GM18505 (cell line): ENCODE measurements around the gene CST8.

Source experiments
- ATAC-seq: cut with Tn5 transposase; IDR thresholded peaks from one replicate; pipeline ENCODE4 v1.9.1; 2021; ENCODE audit not compliant: unreplicated experiment
- POLR2A ChIP-seq: IDR thresholded peaks from 4 replicates; pipeline ENCODE4 v1.6.1; 2011; ENCODE audit warnings: borderline replicate concordance; ENCODE audit not compliant: insufficient read depth, insufficient read length; ENCODE audit errors: extremely low read depth

CST8 gene

GRCh38 chr20:23526850-23527249 lies 35.9 kb downstream of the CST8 start:
- no peak for ATAC-seq
- TF ChIP-seq POLR2A = no peak

GRCh38 chr20:23528867-23529431 lies 38.0 kb downstream of the CST8 start:
- TF ChIP-seq POLR2A = no peak
- ATAC-seq = no peak

DNA sequence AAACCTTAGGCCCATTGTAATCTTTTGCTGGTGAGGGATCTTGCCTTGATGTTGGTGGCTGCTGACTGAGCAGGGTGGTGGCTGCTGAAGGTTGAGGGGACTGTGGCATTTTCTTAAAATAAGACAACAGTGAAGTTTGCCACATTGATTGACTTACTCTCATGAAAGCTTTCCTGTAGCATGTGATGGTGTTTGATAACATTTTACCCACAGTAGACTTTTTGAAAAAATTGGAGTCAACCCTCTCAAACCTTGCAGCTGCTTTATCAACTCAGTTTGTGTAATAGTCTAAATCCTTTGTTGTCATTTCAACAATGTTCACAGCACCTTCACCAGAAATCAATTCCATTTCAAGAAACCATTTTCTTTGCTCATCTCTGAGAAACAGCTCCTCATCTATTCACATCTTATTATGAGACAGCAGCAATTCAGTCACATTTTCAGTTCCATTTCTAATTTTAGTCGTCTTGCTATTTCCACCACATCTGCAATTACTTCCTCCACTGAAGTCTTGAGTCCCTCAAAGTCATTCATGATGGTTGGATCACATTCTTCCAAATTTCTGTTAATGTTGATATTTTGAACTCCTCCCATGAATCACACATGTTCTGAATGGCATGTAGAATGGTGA lies 40.1 kb downstream of the CST8 start:
- TF ChIP-seq POLR2A = no peak
- no peak for ATAC-seq

- no peak for TF ChIP-seq POLR2A
- ATAC-seq = no peak
Observed at GRCh38 chr20:23532533-23532932, 41.6 kb downstream of the CST8 start.

- ATAC-seq = no peak
- no peak for TF ChIP-seq POLR2A
Observed at GRCh38 chr20:23533161-23533560, 42.2 kb downstream of the CST8 start.

DNA sequence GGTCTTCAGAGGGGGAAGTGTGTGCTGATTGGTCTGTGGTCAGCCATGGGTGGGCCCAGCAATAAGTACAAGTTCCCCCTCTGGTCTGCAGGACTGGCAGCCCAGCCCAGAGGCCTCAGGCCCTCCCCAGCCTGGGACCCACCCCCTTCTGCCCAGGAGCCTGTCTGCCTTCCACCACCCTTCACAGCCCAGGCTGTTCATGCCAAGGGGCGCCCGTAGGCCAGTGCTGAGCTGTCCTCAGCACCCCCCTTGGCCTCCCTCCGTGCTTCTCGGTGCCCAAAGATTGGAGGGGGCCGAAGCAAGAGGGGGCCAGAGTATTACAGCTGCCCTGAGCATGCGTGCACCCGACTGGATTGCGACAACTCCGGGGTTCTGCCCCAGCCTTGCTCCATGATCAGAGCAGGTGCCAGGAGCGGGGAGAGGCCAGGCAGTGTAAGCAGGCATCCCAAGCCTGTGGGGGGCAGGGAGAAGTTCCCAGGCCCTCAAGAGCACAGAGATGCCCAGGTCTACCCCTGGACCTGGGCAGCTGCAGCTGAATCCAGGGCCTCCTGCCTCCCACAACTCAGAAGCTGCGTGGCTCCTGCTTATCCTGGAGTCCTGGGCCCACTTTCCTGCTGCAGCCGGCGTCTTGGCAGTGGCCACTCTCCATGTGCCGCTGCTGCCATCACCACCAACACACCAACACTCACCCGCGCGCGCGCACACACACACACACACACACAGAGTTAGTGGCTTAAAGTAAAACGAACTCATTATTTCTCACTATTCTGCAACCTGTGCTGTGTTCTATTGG lies 44.1 kb downstream of the CST8 start:
- no peak for TF ChIP-seq POLR2A
- no peak for ATAC-seq

- TF ChIP-seq POLR2A = no peak
- ATAC-seq = no peak
Observed at GRCh38 chr20:23536328-23536974, 45.5 kb downstream of the CST8 start.

DNA sequence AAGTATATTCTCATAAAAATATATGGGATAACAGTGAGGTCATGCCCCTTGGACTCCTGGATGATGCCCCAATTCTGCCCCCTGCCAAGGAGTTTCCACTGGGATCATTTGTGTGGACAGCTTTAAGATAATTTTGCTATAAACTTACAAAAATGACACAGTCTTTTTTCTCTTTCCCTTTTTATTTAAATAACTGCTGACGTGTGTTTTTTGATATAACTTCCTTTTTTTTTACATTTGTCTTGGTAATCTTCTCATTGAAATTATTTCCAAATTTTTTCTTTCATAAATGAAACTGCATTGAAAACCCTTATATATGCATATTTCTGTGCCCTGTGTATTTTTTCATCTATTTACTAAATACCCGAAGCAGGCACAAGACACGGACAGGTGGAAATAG lies 46.1 kb downstream of the CST8 start:
- no peak for ATAC-seq
- TF ChIP-seq POLR2A = no peak

DNA sequence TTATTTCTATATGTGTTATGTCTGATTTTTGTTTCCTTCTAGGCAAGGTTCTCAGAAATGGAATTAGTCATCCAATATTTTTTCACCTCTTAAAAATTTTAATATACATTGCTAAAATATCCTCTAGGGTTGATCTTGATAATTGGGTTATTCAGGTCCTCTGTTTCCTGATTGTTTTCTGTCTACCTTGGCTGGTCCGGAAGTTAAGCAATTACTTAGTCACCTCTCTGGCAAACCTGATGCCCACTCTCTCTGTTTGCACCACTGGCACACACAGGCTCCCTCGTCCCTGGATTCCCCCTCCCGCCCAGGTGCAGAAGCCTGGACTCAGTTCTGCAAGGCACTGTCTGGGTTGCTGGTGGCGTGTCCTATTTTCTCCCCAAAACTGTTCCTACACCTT lies 49.7 kb downstream of the CST8 start:
- ATAC-seq = no peak
- no peak for TF ChIP-seq POLR2A

GRCh38 chr20:23541330-23541729 lies 50.4 kb downstream of the CST8 start:
- no peak for TF ChIP-seq POLR2A
- ATAC-seq = no peak

- no peak for ATAC-seq
Observed at GRCh38 chr20:23541776-23542175, 50.9 kb downstream of the CST8 start.

DNA sequence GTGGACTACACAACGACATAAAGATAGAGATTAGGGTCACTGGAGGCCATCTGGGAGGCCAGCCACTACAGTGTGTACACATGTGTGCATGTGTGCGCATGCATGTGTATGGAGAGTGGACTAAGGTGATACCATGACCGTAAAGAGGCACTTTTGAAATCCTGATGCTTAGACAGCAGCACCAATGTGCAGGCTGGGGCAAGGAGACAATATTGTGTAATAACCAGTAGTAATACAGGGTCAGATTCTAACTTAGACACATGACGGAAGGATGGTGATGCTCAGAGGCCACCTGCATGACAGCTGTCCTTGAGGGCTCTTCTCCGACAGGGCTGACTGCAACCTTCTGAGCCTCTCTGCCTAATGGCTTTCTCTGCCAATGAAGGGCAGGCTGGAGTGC lies 51.9 kb downstream of the CST8 start:
- no peak for TF ChIP-seq POLR2A
- no peak for ATAC-seq

More at GRCh38 chr20:23541776-23542175, 50.9 kb downstream of the CST8 start:
- no peak for TF ChIP-seq POLR2A

DNA sequence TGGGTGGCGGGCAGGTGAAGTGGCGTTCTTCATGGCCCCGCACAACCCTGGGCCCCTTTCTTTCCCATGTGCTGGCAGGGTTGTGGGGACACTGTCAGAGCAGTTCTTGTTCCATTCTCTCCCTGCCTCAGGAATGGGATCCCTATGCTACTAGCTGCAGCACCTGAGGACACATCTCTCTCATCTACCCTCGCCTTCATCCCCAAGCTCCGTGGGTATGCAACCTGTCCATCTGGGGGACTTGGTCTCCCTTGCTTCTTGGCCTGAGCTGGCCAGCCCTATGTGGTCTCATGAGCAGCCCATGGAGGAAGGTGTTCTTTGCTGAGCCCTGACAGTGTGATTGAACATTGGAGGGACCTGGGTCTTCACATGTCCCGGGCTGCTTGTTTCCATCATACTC lies 53.2 kb downstream of the CST8 start:
- no peak for ATAC-seq
- TF ChIP-seq POLR2A = no peak
